HG02852 (cell line): ENCODE measurements around the gene GFOD1.
"Not testable (repeated sequence)": the region's sequence is repeated elsewhere in the genome, so short reads cannot be mapped to it uniquely, and the experiment has no call there.

Experiments used
- ATAC-seq: cut with Tn5 transposase; IDR thresholded peaks from one replicate; pipeline ENCODE4 v1.9.1; 2021; ENCODE audit warnings: mild to moderate bottlenecking, moderate library complexity; ENCODE audit not compliant: unreplicated experiment

Gene GFOD1

DNA sequence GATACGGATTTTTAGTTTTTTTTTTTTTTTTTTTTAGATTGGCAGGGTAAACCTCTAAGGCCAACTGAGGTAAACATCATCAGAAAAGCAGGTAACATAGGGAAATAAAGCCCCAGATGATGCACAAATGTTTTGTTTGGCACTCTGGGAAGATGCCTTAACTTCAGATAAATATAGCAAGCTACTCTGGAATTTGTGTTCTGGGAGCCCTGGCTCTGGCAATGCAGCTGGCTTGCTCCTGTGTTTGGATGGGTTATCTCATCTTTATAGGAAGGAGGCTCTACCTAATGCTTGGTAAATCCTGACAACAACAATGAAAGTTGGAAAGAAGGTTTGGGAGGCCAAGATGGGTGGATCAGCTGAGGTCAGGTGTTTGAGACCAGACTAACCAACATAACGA, 77.4 kb downstream of the GFOD1 start:
- ATAC-seq: no peak

DNA sequence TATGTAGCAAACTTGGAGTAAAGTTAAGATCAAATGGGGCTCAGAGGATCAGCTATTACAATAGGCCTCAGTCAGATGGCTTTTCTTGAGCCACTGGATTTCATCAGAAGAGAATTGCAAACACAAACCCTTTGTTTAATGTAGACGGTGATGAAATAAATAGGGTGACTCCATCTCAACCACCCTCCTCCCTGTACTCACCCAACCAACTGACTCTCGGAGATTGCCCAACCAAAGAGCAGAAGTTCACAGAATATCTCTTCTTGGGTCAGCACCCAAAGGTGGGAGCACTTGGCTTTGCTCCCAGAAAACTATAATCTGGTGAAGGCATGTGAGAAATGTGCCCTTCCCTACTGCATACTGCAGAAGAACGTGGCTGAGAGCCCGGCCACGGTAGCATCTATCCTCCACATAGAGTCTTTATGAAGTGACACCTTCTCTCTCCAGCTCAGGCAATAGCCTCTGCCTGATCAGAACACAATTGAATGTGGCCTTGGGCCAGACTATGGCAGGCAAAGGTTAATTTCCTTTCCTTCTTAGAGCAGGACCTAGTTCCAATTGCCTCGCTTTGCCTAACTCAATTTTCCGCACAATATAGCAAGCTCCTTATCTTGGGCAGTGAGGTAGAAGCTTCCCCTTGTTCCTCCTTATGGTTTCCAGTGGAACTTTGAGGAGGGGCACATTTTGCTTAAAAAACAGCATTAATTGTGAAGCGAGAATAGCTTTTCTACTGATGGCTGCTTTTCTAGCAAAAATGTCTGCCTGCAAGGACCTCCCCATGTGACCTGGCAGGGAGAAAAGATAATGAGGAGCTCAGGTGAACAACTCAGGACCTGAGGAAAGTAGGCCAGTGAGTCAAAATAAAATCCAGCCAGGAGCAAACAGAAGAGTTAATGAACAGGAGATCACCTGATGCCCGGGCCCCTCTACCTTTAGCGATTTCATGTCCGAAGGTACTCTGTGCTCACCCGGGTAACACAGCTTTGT, 79.4 kb downstream of the GFOD1 start:
- ATAC-seq: no peak

DNA sequence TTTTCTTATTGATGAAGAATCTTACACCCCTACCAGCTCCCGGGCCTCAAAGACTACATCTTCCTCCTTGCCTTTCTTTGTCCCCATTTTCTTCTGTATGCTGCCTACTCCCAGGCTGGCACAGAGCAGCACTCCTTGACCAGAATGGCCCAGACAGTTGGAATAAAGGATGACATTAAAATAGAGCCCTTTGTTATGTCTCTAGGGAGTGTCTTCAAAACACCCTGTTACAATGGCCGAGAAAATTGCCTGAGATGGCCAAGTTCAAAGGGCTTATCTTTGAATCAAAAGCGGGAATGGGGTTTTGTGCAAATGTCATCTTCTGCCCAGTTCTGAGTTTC, 80.1 kb downstream of the GFOD1 start:
- no peak for ATAC-seq

DNA sequence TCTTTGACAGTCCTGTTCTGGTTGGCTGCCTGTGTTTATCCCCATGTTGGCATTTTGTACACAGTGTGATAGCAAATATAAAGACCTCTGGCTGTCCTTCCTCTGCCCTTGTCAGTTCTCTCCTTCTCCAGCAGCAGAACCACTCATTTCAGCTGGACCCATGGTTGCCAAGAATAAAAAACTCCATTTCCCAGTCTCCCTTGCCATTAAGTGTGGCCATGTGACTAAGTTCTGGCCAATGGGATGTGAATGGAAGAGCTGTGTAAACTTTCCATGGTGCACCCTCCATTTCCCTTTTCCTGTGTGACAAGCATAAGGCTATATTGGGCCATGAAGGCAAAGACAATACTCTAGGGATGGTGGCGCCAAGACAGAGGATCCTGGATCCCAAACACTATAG, 80.6 kb downstream of the GFOD1 start:
- no peak for ATAC-seq

DNA sequence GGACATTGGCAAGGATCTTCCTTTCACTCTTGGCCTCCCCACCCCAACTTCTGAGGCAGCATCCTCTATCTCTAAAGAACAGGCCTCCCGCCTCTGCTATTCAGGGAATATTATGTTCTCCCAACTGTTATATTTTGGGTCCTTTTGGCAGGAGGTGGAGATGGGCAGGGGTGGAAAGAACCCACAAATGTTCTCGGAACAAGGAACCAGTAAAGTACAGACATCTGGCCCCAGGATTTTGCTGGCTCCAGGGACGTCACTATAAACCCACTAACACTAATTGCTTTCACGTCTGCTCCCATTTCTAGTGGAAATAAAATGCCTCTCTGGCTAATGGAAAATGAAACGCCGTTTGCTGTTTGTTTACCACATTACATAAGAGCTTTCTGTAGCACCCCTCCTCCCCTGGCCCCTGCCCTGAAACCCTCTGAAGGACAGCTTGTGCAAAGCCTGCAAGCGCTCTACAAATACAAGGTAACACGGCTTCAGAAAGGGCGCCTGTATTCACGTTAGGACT, 81.4 kb downstream of the GFOD1 start:
- no peak for ATAC-seq

DNA sequence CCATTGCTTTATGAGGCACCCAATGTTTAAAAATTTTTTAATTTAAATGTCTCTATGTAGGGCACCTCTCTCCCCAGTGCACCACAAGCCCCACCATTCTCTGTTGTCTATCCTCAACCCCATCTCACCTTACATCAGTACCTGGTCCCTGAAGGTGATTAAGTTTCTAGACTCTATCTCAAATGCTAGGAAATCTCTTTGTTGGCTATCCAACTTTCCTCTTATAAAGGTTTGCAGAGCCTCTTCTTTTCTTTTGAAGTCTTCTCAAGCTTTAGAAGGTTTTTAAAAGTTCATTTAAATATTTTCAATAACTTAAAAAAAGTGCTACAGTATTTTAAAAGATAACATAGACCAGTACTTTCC, 82.5 kb downstream of the GFOD1 start:
- no peak for ATAC-seq

DNA sequence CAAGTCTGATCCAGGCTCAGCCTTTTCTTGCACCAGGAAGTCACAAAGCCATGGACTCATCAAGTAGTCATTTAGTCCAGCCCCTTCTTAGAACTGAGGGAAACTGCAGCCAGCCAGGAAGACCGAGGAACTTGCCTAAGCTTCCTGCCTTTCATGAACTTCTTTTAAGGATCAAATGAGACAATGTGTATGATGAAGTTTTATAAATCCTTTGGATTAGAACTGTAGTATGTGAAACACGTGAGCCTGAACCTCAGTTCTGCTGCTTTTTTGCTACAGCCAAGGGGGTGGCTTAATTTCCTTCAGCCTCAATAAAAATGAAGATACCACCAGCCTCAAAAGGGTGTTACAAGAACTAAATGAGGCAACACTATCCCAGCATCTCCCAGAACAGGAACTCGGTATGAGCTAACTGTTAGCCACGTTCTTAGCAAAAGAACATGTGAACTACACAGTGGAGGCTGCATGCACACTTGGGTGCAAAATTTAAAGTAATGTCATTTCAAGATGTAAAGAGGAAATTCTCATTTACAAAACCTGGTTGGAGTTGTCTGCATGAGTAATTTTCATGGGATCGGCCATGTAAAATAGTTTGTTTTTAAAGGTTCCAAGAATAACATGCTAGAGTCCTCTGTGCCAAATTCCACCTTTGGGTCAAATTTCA, 83.0 kb downstream of the GFOD1 start:
- no peak for ATAC-seq

DNA sequence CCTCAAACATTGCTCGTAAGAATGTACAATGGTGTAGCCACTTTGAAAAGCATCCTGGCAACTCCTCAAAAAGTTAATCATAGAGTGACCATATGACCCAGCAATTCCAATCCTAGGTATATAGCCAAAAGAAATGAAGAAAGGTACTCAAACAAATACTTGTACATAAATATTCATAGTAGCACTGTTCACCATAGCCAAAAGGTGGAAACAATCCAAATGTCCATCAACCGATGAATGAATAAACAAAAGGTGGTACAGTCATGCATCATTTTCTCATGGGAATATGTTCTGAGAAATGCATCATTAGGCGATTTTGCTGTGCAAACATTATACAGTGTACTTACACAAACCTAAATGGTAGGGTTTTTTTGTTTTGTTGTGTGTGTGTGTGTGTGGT, 84.7 kb downstream of the GFOD1 start:
- ATAC-seq: no peak

DNA sequence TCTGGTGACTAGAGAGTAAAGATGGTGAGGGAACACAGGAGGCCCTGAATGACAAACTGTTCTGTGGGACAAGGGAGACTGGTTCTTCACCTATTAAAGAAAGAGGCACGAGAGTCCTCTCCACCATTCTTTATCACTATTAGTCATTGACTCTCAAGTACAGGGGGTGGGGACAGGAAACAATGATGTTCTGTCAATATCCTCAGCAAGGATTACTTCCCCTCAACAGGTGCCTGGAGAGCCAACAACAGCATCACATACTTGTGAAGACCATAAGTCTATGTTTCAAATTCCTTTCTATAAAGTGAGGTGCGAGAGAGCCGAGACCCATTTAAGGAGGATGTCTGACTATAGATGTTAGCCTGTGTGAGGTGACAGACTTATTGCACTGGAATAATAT, 86.6 kb downstream of the GFOD1 start:
- peak; percentile 49 for ATAC-seq

DNA sequence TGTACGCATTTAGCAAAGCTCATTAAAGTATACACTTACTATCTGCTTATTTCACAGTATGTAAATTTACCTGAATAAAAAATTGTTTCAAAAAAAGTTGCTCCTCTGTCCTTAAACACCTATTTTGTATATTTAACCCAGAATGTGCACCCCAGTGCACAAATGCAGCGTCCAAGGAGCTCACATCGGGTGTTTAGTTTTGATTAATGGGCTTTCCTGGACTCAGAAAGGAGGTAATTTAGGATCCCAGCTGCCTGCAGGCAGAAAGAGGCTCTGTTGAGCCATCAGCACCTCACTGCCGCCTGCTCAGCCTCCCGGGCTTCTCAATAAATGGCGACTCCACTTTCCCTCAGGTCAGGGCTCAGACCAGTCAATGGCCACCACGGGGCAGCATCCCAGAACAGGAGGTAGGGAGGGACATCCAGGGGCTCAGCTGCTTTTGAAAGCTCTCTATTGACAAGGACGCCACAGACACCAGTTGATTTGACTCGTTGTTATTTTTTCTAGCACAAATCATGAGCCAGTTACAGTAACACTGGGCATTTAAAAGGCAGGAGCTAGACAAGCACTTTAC, 88.9 kb downstream of the GFOD1 start:
- no peak for ATAC-seq

DNA sequence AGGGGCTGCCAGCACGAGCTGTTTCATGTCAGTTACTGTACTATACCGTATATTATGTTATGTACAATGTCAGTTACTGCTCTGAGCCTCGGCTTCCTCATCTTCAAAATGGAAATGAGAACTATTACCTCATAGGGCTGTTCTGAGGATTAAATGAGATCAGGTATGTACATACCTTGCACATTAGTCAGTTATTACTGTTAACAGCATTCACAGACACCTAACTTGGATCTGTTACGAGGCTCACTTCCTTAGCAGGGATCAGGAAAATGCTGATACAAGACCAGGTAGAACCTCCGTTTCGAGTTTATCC, 89.4 kb downstream of the GFOD1 start:
- no peak for ATAC-seq

DNA sequence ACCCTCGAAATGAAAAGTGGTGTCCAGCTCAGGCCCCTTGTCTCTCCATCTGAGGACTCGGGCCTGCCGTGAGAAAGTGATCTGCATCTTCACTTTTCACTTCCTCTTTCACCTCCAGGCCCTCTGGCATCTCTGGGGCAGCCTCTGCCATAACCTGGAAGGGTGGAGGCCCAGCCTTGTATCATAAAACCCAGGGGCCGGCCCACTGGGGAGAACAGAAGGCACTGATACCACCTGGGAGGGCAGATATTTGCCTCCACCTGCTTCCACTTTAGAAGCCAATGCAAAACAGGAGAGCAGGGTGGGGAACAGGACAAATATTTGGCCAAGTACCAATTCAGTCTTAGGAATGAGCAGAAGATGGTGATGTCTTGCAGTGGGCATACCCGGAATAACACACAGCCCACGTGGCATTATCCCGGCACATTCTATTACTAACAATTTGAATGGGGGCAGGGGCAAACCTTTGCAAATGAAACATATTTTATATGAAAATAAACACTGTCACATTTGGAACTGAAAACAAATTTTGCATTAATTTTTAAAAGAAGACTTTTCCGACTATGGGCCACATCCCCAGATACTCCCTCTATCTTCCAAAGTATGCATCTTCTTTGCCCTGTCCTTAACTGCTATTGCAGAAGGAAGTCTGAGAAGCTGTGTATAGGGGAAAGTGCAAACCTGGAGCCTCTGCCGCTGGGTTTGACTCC, 89.9 kb downstream of the GFOD1 start:
- peak; percentile 63 for ATAC-seq

DNA sequence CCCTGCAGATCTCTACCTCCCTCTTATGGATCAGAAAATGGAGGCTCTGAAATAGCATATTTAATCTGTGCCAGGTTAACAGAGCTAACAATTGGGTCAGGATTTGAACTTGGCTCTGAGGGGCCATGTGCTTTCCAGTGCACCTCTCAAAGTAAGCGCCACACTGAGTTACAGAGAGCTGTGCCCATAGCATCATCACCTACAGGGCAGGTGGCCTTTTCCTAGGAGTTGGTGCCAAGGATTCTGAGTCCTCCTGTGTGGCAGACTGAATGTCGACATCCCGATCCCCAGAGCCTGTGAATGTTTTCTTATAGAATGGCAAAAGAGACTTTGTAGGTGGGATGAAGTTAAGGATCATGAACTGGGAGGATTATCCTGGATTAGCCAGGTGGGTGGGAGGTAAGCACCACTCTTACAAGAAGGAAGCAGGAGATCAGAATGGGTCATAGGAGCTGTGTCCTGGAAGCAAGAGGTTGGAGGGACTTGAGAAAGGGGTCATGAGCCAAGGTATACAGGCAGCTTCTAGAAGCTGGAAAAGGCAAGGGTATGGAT, 91.1 kb downstream of the GFOD1 start:
- no peak for ATAC-seq

DNA sequence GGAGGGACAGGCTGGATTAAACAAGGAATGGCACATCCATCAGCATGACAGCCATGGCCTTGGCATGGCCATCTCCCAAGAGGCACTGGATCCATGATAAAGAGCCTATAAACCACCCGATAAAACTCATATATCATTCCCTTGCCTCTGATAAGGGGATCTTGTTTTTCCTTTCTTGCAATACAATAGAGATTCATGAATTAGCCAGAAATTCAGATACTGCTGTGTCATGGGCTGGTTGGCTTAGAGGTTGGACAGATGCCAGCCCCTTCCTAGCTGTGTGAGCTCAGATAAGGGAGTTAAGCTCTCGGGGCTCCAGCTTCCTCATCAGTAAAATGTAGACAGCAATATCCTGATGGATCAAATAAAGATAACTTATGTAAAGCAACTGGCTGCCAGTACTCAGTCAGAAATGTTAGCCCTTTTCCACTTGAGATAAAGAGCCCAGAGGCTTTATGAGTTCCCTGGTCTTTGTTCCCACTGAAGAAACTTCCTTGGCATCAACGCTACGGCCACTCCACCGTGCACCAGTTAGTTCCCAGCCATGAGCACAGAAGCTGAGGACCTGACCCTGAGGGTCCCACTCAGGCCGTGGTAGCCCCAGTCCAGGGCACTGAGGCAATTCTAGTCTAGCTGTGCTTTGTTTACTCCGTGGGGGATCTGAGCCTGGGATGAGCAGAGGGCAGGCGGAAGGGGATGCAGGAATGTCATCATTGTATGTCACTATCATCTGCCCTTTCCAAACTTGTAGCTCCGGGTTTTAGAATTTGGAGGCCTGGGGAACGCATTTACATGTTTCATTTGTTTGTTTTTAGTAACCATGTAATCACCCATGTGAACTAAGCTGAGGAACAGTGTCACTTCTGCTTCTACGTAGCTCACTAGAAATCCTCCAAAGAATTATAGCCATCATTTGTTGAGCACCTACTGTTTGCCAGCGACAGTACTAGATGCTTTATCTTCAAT, 91.8 kb downstream of the GFOD1 start:
- peak; percentile 37 for ATAC-seq

DNA sequence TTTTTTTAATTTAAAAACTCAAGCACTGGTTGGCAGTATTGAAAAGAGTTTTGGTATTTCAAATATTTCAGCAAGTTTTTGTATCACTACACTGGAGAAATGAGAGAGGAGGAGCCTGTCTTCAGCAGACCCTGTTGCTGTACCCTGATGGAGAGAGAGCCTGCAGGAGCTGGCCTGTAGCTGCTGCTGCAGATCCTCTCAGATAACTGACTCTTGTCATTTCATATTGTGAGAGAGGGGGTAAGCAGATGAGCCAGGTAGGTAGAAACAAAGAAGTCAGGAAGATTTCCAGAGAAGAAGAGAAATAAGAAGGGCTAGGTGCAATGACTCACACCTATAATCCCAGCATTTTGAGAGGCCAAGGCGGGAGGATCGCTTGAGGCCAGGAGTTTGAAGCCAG, 94.9 kb downstream of the GFOD1 start:
- no peak for ATAC-seq

DNA sequence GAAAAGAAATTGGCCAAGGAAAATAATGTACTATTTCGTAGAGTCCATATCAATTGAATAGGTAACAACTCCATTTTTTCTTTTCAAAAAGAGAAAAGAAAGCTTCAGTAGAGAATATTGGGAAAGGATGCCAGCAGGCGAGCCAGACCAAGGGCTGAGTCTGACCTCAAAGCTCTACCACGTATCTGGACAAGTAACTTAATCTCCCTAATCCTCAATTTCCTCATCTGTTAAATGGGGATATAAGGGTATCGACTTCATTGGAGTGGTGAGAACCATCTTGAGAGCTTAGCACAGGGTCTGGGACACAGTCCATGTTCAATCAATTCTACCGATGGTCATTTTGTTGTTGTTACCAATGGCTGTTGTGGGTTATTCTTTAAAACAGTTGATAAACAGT, 95.9 kb downstream of the GFOD1 start:
- no peak for ATAC-seq

DNA sequence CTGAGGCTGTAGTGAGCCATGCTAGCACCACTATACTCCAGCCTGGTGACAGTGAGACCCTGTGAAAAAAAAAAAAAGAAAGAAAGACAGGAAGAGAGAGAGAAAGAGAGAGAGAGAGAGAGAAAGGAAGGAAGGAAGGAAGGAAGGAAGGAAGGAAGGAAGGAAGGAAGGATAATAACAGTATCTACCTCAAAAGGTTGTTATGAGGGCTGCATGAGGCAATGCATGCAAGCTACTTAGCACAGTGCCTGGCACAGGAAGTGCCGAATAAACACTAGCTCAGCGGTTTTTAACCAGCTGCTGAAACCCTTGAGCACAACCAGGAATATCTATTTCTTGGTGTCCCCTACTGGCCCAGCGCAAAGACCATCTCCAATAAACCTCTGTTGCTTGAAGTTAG, 96.7 kb downstream of the GFOD1 start:
- no peak for ATAC-seq

DNA sequence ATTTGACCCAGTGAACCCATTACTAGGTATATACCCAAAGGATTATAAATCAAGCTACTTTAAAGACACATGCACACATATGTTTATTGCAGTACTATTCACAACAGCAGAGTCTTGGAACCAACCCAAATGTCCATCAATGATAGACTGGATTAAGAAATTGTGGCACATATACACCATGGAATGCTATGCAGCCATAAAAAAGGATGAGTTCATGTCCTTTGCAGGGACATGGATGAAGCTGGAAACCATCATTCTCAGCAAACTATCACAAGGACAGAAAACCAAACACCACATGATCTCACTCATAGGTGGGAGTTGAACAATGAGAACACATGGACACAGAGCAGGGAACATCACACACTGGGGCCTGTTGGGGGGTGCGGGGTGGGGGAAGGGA, 98.2 kb downstream of the GFOD1 start:
- ATAC-seq: not testable (repeated sequence)

DNA sequence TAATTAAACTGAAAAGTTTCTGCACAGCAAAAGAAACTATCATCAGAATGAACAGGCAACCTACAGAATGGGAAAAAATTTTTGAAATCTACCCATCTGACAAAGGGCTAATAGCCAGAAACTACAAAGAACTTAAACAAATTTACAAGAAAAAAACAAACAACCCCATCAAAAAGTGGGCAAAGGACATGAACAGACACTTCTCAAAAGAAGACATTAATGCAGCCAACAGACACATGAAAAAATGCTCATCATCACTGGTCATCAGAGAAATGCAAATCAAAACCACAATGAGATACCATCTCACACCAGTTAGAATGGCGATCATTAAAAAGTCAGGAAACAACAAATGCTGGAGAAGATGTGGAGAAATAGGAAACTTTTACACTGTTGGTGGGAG, 98.6 kb downstream of the GFOD1 start:
- not testable (repeated sequence) for ATAC-seq

DNA sequence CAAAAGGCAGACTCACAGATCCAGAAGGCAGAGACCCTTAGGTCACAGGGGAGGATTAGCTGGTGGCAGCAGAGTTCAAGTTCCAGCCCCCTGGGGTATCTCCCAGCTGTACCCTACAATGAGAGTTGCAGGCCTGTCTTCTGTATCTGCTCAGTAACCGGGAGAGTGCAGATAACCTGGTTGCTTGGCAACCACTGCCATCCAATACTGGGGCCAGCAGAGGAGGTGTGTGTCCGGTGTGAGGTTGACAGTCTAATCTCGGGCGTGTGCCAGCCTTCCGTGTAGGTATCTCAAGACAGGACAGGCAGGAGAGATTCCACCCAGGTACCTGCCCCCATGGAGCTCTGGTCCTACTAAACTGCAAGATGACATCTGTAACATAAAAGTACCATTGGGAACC, 102.4 kb downstream of the GFOD1 start:
- ATAC-seq: no peak
